Umbilical cord (tissue), 2 donors: ENCODE results near the gene ZCWPW1. TPM values are rescaled to one million over a fixed set of nuclear protein-coding genes. Genes with fewer than 3 reads are reported as not detected.
A peak's percentile ranks its signal among the peaks of the same experiment; 100 is the strongest.
"Not testable (repeated sequence)": the region's sequence is repeated elsewhere in the genome, so short reads cannot be mapped to it uniquely, and the experiment has no call there.

Experiments
- DNase-seq: peaks from one replicate; pipeline ENCODE4 v3.0.0-alpha.2; 2015; ENCODE audit warnings: low spot score
- total RNA-seq: library from RNA; depleted of rRNA; stranded (reverse); fragments of >200 nt; gene quantifications from one replicate; pipeline ENCODE4 v1.2.3, GENCODE V29; 2014; ENCODE audit warnings: low replicate concordance; ENCODE audit not compliant: insufficient read depth

The ZCWPW1 gene
- total RNA-seq, 1 donor from 2014 or later = 11.8 TPM

GRCh38 chr7:100456562-100456961 is 28.1 kb upstream of the ZCWPW1 start:
- DNase-seq = no peak

- no peak for DNase-seq
Observed at GRCh38 chr7:100455206-100455605, 26.7 kb upstream of the ZCWPW1 start.

GRCh38 chr7:100453854-100454253 is 25.4 kb upstream of the ZCWPW1 start:
- not testable (repeated sequence) for DNase-seq

GRCh38 chr7:100452513-100452912 is 24.0 kb upstream of the ZCWPW1 start:
- no peak for DNase-seq

GRCh38 chr7:100449190-100449795 is 20.8 kb upstream of the ZCWPW1 start:
- DNase-seq = no peak

GRCh38 chr7:100447363-100447762 is 18.9 kb upstream of the ZCWPW1 start:
- DNase-seq = not testable (repeated sequence)

GRCh38 chr7:100446040-100446439 is 17.5 kb upstream of the ZCWPW1 start:
- no peak for DNase-seq

GRCh38 chr7:100444311-100445278 is 16.1 kb upstream of the ZCWPW1 start:
- no peak for DNase-seq

GRCh38 chr7:100443096-100443840 is 14.8 kb upstream of the ZCWPW1 start:
- no peak for DNase-seq

GRCh38 chr7:100441641-100442535 is 13.4 kb upstream of the ZCWPW1 start:
- DNase-seq = no peak

- not testable (repeated sequence) for DNase-seq
Observed at GRCh38 chr7:100439244-100439643, 10.7 kb upstream of the ZCWPW1 start.

- not testable (repeated sequence) for DNase-seq
Observed at GRCh38 chr7:100438731-100439130, 10.2 kb upstream of the ZCWPW1 start.

GRCh38 chr7:100438172-100438571 is 9.7 kb upstream of the ZCWPW1 start:
- no peak for DNase-seq

GRCh38 chr7:100437150-100438100 is 8.9 kb upstream of the ZCWPW1 start:
- DNase-seq = no peak

GRCh38 chr7:100435401-100436304 is 7.2 kb upstream of the ZCWPW1 start:
- DNase-seq = peak; percentile 39

GRCh38 chr7:100434297-100435144 is 6.0 kb upstream of the ZCWPW1 start:
- DNase-seq = no peak

GRCh38 chr7:100433592-100434296 is 5.2 kb upstream of the ZCWPW1 start:
- no peak for DNase-seq
